Measurements from ENCODE around the gene HAP1.
A peak's percentile ranks its signal among the peaks of the same experiment; 100 is the strongest.
"Not testable (repeated sequence)": the region's sequence is repeated elsewhere in the genome, so short reads cannot be mapped to it uniquely, and the experiment has no call there.

The HAP1 gene

DNA sequence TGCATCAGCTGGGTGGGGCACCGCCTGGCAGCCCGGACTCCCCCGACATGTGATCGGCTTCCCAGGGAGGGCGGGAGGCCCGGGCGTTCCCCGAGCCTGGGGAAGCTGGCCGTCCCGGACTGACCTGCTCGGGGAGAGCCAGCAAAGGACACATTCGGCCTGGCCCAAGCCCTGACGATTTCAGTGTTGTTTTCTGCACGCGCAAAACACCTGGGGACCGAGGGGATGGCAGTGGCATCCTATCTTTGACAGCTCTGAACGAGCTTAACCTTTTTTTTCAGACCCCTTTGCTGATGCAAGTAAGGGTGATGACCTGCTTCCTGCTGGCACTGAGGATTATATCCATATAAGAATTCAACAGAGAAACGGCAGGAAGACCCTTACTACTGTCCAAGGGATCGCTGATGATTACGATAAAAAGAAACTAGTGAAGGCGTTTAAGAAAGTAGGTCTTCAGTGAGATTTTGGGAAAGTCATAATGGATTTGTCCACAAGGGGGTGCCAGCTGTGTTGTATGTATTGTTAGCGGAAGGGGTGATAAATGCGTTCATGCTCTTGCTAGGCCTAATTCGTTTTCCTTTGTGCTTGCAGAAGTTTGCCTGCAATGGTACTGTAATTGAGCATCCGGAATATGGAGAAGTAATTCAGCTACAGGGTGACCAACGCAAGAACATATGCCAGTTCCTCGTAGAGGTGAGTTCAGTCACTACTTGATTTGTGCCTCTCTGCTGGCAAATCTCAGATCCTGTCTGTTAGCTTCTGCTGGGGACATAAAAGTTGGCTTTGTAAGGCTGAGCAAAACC, 44.7 kb downstream of the HAP1 start:
- DNase-seq: peak; percentile 70

DNA sequence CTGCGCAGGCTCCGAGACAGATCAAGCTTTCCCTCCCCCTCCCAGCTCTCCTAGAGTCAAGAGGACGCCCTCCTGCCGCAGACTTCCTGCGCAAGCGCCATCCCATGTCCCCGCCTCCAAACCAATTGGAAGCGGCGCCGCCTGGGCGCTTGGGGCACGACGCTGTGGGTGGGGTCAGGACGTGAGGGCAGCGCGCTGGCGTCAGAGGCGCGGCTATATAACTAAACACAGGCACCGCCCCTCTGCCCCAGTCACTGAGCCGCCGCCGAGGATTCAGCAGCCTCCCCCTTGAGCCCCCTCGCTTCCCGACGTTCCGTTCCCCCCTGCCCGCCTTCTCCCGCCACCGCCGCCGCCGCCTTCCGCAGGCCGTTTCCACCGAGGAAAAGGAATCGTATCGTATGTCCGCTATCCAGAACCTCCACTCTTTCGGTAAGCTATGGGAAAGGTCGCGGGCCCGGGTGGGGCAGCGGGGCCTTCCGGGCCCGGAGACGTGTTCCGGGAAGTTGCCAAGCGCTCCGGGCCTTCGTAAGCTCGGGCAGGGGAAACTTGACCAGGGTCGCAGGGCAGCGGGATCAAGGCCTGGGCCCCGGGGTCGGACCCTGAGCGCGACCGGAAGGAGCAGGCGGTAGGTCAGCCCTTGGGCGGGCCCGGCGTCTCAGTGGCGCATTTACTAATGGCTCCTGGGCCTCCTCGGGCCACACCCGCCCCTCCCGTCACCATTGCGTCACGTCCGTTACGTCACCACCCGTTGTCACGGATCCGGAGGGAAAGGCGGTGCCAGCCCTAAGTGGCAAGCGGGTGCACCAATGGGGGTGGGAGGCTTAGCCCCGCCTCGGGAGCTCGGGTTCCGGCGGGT, 45.6 kb downstream of the HAP1 start, which contains the start of gene EIF1:
Gene EIF1, plus strand, starts transcription at position 245 of the 856 bp plus-strand sequence. Its CDS starts 154 bp downstream, at position 399.
- peak; percentile 100 for DNase-seq

DNA sequence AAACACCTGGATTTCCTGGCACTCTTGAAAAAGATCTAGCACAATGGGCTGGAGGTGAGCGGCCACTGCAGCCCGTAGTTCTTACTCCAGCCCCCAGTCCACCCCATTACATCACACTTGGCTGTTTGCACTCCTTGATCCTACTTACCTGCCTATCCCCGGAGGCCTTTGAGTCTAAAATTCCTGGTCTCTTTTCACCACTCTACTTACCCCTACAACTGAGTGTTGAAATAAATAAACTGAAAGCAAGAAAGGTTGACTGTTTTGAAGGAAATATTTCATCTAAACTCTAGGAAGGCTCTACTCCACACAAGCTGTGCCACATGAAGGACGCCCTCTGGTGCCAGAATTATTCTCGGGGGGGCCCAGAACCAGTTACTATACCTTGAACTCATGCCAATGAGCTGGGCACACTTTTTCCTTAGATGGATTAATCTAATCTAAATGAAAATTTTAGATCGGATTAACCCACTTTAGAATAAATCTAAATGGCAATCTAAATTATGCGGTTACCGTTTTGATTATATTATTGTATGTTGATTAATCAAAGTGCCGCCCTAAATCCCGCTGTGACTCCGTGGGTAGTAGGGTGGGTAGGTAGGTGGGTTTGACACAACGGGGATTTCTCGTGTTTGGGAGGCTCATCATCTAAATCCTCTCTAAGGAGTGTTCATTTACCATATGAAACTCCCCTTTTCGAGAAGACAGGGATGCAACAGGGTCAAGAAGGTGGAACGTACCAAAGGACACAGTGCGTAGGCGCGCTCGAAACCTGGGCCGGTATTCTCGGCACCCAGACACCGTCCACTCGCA, 46.4 kb downstream of the HAP1 start:
- peak; percentile 63 for DNase-seq

DNA sequence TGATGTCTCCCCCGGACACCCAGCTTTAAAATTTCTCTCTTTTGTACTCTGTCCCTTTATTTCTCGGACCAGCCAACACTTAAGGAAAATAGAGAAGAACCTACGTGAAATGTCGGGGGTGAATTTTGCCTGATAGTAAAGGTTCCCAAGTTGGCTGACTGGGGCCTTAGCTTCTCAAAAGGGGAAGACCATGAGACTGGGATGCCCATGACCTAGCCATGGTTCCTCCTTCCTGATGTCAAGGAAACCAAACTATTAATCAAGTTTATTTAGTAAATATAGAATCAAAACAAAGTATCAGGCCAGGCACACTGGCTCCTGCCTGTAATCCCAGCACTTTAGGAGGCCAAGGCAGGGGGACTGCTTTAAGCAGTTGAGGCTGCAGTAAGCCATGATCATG, 48.2 kb downstream of the HAP1 start:
- no peak for DNase-seq

DNA sequence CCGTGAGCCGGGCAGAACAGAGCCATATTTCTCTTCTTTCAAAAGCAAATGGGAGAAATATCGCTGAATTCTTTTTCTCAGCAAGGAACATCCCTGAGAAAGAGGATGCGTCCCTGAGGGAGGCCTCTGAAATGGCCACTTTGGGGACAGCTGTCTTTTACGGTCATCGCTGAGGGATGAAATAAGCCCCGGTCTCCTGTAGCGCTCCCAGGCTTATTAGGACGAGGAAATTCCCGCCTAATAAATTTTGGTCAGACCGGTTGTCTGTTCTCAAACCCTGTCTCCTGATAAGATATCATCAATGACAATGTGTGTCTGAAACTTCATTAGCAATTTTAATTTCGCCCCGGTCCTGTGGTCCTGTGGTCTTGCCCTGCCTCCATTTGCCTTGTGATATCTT, 48.7 kb downstream of the HAP1 start:
- not testable (repeated sequence) for DNase-seq

DNA sequence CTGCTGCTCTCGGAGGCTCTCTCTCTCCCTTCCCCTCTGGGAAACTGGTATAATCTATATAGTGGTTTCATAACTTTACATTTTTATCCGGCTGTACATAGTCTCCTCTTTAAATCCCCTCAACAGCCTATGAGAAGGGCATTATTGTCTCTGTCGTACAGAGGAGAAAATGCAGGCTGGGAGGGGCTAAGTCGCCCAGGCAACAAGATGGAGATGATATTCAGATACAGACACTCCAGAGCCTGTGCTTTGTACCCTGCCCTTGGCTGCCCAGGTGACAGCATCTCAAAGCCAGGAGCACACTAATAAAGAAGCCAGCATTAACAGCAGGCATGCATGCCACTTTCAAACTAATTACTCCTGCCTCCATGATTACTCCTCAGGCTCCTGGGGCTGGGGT, 50.4 kb downstream of the HAP1 start:
- DNase-seq: no peak

DNA sequence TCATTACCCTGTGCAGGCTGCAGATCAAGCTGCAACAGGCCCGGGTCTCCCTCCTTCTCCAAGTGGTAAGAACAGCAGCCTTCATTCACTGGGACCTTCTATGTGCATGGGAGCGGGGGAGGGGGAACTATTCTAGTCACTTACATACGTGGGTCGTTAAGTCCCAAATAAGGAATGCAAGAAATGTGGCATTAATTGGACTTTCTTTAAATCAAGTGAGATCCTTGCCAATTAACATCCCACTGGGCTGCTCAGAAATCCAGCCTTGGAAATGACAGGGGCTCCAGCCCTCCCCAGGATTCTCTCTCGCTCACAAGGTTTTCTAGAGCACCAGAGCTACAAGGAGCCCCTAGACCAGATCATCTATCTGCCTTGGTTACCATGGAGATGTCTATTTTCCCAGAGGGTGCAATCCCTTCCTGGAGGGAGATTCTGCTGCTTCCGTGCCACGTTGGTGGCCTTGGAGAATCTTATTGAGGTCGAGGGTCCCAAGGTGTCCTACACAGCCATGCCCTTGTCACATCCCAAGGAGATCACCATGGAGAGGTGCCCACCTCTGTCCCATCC, 50.9 kb downstream of the HAP1 start:
- DNase-seq: no peak

DNA sequence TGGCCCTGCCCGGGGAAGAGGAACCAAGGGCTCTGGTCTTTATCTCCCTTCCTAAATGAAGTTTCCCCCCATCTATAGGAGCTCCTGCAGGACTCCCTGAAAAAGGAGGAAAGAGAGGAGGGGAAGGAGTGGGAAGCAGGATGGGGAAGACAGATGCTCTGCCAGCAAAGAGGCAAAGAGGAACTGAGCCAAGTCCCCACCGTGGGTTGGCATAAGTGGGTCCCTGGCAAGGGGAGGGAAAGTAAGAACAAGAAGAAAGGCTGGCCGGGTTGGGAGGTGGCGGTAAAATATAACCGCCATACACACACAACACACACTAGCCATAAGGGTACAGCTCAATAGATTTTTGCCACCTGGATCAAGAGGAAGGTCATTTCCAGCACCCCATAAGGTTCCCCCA, 51.8 kb downstream of the HAP1 start:
- no peak for DNase-seq

DNA sequence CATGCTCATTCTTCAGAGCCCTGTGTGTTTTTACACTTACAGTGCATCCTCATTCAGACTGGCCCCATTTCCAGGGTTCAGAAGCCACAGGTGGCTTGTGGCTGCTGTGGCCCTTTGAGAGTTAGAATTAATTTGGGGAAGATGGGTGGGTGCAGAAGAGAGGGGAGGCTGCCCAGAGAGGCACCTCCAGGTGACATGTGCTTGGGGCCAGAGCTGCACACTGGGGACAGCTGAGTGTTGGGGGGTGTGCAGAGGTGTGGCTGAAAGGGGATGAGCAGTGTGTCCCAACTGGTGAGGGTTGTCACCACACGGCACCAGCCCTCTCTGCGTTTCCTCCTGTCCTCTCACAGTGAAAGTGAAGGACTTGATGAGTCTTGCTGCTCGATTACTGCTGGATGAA, 52.7 kb downstream of the HAP1 start:
- DNase-seq: no peak

DNA sequence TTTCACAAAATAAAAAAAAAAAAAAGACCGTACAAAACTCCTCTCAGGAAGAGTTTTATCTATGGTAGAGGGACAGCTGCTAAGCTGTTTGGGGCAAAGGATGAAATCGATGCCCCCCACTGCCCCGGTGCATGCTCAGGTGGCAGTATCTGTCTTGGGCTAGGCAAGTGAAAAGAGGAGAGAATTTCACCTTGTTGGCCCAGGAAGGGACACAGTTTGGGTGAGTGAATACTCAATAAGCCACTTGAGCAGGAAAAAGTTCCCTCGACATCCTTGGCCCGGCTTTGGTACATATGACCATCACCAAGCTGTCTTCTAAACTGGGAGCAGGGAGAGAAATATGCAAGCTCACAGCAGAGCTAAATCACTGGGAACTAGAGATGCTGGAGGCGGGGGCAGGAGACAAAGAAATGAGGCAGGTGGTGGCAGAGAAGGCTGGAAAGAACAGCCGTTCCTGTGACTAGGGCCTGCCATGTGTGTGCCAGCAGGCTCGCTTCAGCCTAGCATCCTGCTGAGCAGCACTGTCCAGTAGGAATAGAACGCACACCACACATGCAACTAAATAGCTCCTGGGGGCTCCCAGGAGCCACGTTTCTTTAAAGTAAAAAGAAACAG, 53.9 kb downstream of the HAP1 start:
- no peak for DNase-seq

DNA sequence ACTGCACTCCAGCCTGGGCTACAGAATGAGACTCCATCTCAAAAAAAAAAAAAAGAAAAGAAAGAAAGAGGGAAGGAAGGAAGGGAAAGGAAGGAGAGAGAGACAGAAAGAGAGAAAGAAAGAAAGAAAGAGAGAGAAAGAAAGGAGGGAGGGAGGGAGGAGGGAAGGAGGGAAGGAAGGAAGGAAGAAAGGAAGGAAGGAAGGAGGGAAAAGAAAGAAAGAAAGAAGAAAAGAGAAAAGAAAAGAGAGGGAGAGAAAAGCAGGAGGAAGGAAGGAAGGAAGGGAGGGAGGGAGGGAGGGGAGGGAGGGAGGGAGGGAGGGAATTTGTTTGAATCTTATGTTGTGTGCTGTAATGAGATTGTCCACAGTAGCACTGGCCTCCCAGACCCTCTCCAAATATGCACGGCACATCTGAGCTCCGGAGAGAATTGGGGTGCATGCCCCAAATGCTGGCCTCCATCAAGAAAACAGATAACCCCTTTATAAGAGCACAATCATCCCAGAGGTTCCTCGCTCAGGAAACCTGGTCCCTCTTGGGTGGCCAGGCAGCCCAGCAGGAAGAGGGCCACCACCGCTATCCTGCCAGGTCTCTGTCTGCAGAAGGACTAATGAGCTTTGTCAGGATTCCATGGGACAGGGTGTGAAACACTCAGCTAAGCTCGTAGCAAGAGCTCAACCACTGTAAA, 54.6 kb downstream of the HAP1 start:
- DNase-seq: no peak

DNA sequence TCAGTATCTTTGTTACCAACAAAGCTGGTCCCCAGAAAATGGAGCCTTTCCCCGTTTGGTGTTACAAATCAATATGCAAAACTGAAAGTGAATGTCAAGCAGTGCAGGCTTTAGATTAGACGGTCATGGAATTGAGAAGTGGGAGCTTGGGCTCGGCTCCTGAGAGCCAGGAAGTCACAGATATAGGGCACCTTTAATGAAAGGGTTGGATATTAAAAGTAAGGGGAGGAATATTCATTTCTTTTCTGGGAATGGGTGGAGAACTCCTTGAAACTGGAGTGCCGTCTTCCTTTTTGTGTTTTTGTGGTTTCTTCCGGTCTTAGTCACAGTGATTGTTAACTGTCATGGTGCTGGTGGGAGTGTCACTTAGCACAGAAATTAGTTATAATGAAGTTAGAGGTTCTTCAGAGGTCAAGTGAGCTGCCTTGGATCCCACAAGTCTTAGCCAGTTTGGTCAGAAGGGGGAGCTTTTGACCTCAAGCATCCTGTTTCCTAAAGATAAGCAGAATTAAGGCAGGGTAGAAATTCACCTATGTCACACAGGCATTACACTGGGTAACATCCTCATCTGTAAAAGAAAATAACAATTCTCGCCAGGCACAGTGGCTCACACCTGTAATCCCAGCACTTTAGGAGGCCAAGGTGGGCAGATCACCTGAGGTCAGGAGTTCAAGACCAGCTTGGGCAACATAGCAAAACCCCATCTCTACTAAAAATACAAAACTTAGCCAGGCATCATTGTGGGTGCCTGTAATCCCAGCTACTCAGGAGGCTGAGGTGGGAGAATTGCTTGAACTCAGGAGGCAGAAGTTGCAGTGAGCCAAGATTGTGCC, 55.3 kb downstream of the HAP1 start:
- peak; percentile 73 for DNase-seq

DNA sequence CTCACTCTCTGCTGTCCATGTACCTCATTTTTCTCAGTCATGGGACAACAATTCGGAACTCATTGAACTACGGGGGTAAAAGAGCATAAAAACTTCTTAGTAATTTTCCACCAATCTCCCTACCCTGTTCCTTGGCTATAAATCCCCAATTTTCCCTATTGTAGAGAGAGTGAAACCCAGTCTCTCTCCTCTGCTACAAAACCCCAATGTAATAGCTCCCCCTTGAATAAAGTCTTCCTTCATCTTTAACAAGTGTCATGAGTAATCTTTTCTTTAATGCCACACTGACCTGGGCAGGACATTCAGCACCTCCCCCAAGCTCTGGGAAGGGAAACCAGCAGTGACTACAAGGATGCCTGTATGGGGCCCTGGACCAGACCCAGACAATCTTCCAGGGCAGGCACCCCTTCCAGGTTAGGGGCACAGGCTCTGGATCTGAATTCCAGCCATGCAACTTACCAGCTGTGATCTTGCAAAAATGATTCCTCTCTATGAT, 56.0 kb downstream of the HAP1 start:
- no peak for DNase-seq

DNA sequence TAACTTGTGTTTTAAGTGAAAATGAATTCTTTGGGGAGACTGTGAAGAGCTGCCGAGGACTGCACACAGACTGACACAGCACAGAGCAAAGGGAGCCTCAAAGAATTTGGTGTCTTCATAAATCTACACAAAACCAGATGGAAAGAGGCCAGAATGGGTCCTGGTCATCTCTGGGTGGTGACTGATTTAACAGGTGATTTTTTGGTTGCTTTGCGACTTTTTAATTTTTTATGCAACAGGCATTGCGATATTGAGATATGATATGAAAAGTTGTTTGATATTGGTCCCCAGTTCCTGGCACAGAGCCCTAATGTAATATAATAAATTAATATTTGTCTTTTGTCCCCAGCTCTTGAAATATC, 58.4 kb downstream of the HAP1 start:
- DNase-seq: no peak

DNA sequence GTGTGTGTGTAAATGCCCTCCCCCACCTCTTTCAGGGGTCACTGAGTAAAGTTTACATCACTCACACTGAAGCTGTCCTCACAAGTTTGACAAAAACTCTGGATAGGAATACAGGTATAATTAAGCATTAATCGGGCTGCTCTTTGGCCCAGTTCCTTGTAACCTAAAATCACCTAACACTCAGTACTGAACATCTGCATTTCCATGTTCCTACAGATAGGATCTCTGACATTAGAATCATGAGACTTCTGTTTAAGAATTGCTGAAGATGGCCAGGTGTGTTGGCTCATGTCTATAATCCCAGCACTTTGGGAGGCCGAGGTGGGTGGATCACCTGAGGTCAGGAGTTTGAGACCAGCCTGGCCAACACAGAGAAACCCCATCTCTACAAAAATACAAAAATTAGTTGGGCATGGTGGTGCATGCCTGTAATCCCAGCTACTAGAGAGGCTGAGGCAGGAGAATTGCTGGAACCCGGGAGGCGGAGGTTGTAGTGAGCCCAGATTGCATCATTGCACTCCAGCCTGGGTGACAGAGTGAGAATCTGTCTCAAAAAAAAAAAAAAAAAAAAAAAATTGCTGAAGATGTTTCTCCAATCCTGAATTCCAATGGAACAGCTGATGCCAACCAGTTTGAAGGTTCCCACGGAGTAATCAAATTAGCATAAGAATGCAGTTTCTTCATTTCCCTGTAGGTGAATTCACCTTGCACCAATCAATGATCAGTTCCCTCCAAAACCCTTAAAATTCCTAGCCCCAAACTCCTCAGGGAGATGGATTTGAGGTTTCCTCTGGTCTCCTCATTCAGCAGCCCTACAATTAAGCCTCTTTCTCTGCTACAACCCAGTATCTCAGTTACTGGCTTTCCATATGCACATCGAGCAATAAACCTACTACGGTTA, 59.0 kb downstream of the HAP1 start:
- not testable (repeated sequence) for DNase-seq

Measured in activated CD4-positive, alpha-beta T cell treated with anti-CD3 and anti-CD28 coated beads for 48 hours (primary cell).